GM23248 (cell line): ENCODE measurements around the gene SH3BP2. TPM values are rescaled to one million over a fixed set of nuclear protein-coding genes. Genes with fewer than 3 reads are reported as not detected.

Experiments
- DNase-seq: peaks from one replicate; pipeline ENCODE4 v3.0.0-alpha.2; 2015
- H2AFZ ChIP-seq: fragments of 200-600 bp; sonication (generic); 2 replicates; pipeline ENCODE4 v1.6.1; 2016; ENCODE audit warnings: antibody characterized with exemption
- H3F3A ChIP-seq: fragments of 200-600 bp; sonication (generic); 2 replicates; pipeline ENCODE4 v1.6.1; 2016; ENCODE audit warnings: mild to moderate bottlenecking, antibody characterized with exemption, mixed run types; ENCODE audit not compliant: insufficient read depth
- H3K27ac ChIP-seq: fragments of 200-600 bp; sonication (generic); 2 replicates; pipeline ENCODE4 v1.5.1; 2016; ENCODE audit warnings: mild to moderate bottlenecking
- H3K27me3 ChIP-seq: fragments of 200-600 bp; sonication (generic); replicated peaks from 2 replicates; pipeline ENCODE4 v1.6.1; 2016; ENCODE audit warnings: mild to moderate bottlenecking; ENCODE audit not compliant: insufficient read depth
- H3K36me3 ChIP-seq: fragments of 200-600 bp; sonication (generic); 2 replicates; pipeline ENCODE4 v1.6.1; 2016; ENCODE audit warnings: low read depth, mild to moderate bottlenecking
- H3K4me1 ChIP-seq: fragments of 200-600 bp; sonication (generic); 2 replicates; pipeline ENCODE4 v1.6.1; 2016; ENCODE audit warnings: mild to moderate bottlenecking; ENCODE audit not compliant: insufficient read depth
- H3K4me2 ChIP-seq: fragments of 200-600 bp; sonication (generic); one replicate; pipeline ENCODE4 v1.6.1; 2016; ENCODE audit warnings: mild to moderate bottlenecking; ENCODE audit not compliant: unreplicated experiment
- H3K4me3 ChIP-seq: fragments of 200-600 bp; sonication (generic); 2 replicates; pipeline ENCODE4 v1.5.1; 2016; ENCODE audit warnings: mild to moderate bottlenecking
- H3K79me2 ChIP-seq: fragments of 200-600 bp; sonication (generic); 2 replicates; pipeline ENCODE4 v1.6.1; 2016; ENCODE audit warnings: mild to moderate bottlenecking; ENCODE audit not compliant: insufficient read depth
- H3K9ac ChIP-seq: fragments of 200-600 bp; sonication (generic); 2 replicates; pipeline ENCODE4 v1.6.1; 2016; ENCODE audit warnings: mild to moderate bottlenecking
- H3K9me2 ChIP-seq: fragments of 200-600 bp; sonication (generic); 2 replicates; pipeline ENCODE4 v1.6.1; 2016; ENCODE audit warnings: mixed run types, mild to moderate bottlenecking, moderate library complexity; ENCODE audit not compliant: insufficient read depth
- H3K9me3 ChIP-seq: fragments of 200-600 bp; sonication (generic); one replicate; pipeline ENCODE4 v1.6.1; 2017; ENCODE audit warnings: low read depth
- H4K20me1 ChIP-seq: fragments of 200-600 bp; sonication (generic); 2 replicates; pipeline ENCODE4 v1.6.0; 2016; ENCODE audit not compliant: insufficient read depth
- EZH2 ChIP-seq: fragments of 200-600 bp; sonication (generic); IDR thresholded peaks from 2 replicates; pipeline ENCODE4 v1.6.1; 2018; ENCODE audit warnings: antibody characterized with exemption, mild to moderate bottlenecking; ENCODE audit not compliant: insufficient read depth, poor library complexity, severe bottlenecking
- EZH2phosphoT487 ChIP-seq: fragments of 200-600 bp; sonication (generic); IDR thresholded peaks from 2 replicates; pipeline ENCODE4 v1.6.1; 2018; ENCODE audit warnings: antibody characterized with exemption, moderate library complexity, mild to moderate bottlenecking, low read depth; ENCODE audit not compliant: insufficient read depth
- WGBS, 2 experiments: methylation state at CpG; one replicate each; pipeline ENCODE4 v1.1.6; 2015 to 2017; ENCODE audit warnings: low lambda C conversion rate in 2 of 2, low coverage in 1 of 2; ENCODE audit errors: missing lambda C conversion rate in 2 of 2; 5-methylcytosine and 5-hydroxymethylcytosine counted together
- in situ Hi-C: fragments of 300-500 bp; cut with MboI; formaldehyde crosslinking; loops from 2 replicates; pipeline ENCODE4 v1.15.0; 2020
- polyA plus RNA-seq: library from polyadenylated mRNA; unstranded; fragments of >200 nt; fragmentation: Nextera tagmentation; extraction: Ambion mirVana; gene quantifications from 2 replicates; pipeline ENCODE4 v1.2.1, GENCODE V29; 2016
- total RNA-seq: library from RNA; depleted of rRNA; stranded (reverse); fragments of >200 nt; shearing (Covaris generic); gene quantifications from 2 replicates; pipeline ENCODE4 v1.2.3, GENCODE V29; 2014

Gene SH3BP2
- total and polyA plus RNA-seq, 2 experiments from 2014 or later, result 20.9 to 31.2 TPM

- Histone ChIP-seq H3K79me2 (no peaks in the 10 kb centered on the region), H3K9ac (no peak overlapping the region), H3K4me1 (no peaks in the 10 kb centered on the region), H3K27me3 (no peaks in the 10 kb centered on the region), H3K27ac (no peak overlapping the region), H3F3A (no peaks in the 10 kb centered on the region), H3K9me2 (no peaks in the 10 kb centered on the region), H3K4me2 (no peak overlapping the region), H3K36me3 (no peaks in the 10 kb centered on the region; the same call in 1 of the 2 replicates), H2AFZ (no peak overlapping the region), H3K9me3 (no peaks in the 10 kb centered on the region), H3K4me3 (no peak overlapping the region), H4K20me1 (no peaks in the 10 kb centered on the region)
- in situ Hi-C loops, result no loop called here
- DNase-seq, result no peak
- TF ChIP-seq EZH2 (no peak), EZH2phosphoT487 (no peak)
- WGBS, 2 experiments, result 93 to 94% methylated on average over 31 to 36 of the region's 36 CpGs
Observed at GRCh38 chr4:2831611-2832308, 38.9 kb downstream of the SH3BP2 start.

- Histone ChIP-seq H3K36me3 (no peaks in the 10 kb centered on the region; the same call in 1 of the 2 replicates), H3K9me3 (no peaks in the 10 kb centered on the region)
Observed at GRCh38 chr4:2832309-2832980, 39.6 kb downstream of the SH3BP2 start.

DNA sequence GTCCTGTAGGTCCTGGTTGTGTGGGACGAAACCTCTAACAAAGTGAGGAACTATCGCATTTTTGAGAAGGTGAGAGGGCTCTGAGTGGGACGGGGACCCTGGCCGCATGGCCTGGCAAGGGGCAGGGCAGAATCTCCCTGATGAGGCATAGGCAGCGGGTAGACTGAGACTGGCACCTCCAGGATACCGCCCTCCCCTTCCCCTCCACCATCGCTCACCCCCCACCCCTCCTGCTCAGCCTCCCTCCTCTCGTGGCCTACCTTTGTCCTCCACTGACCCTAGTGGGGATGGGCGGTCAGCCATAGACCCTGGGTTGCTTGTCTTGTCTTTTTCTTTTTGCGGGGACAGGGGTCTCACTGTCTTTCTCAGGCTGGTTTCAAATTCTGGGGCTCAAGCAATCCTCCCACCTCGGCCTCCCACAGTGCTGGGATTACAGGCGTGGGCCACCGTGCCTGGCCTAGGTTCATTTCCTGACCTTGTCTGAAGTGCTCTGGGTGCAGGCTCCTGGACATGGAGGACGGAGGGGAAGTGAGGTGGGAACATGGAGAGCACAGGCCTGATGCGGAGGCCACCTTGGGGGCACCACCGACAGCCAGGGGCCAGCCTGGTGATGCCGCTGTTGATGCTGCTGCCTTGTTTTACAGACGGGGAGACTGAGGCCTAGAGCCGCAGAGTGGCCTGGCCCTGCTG lies 40.2 kb downstream of the SH3BP2 start:
- 97% methylated on average over 16 to 19 of the region's 19 CpGs for WGBS, 2 experiments
- no peak for DNase-seq
- H2AFZ ChIP-seq, result no peak overlapping the region

More at GRCh38 chr4:2832309-2832980, 39.6 kb downstream of the SH3BP2 start:
- H3K4me1 ChIP-seq, result peaks cover 3% of the 10 kb centered on the region; the same call in 1 of the 2 replicates
- no peak overlapping the region for H2AFZ ChIP-seq
- 0 out of 2 replicates have a peak, but pooled peaks cover 4% of the 10 kb centered on the region for H3F3A ChIP-seq
- no peak overlapping the region for H3K27ac ChIP-seq
- 88 to 92% methylated on average over 19 to 20 of the region's 20 CpGs for WGBS, 2 experiments
- H3K27me3 ChIP-seq, result no peaks in the 10 kb centered on the region
- no peak for DNase-seq
- H3K4me3 ChIP-seq, result no peak overlapping the region
- H3K9me2 ChIP-seq, result no peaks in the 10 kb centered on the region
- in situ Hi-C loops, result no loop called here
- H3K79me2 ChIP-seq, result no peaks in the 10 kb centered on the region
- H4K20me1 ChIP-seq, result no peaks in the 10 kb centered on the region
- TF ChIP-seq EZH2 (no peak), EZH2phosphoT487 (no peak)
- H3K9ac ChIP-seq, result no peak overlapping the region
- no peak overlapping the region for H3K4me2 ChIP-seq

DNA sequence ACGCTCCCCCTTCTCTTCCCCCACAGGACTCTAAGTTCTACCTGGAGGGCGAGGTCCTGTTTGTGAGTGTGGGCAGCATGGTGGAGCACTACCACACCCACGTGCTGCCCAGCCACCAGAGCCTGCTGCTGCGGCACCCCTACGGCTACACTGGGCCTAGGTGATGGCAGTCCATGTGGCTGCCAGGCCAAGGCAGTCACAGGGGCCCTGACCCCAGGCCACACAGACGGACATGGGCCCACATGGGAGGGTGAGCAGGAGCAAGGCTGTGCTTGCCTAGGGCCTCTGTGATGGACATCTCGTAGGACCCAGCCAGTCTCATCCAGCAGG lies 40.8 kb downstream of the SH3BP2 start:
- DNase-seq, result no peak
- Histone ChIP-seq H4K20me1 (no peaks in the 10 kb centered on the region), H3K36me3 (no peaks in the 10 kb centered on the region; the same call in 1 of the 2 replicates), H3K27ac (no peak overlapping the region), H3K9me3 (no peaks in the 10 kb centered on the region), H3K27me3 (no peaks in the 10 kb centered on the region), H3K9me2 (no peaks in the 10 kb centered on the region), H2AFZ (no peak overlapping the region), H3K9ac (no peak overlapping the region), H3F3A (0 out of 2 replicates have a peak, but pooled peaks cover 4% of the 10 kb centered on the region), H3K4me2 (no peak overlapping the region), H3K79me2 (no peaks in the 10 kb centered on the region), H3K4me1 (peaks cover 9% of the 10 kb centered on the region), H3K4me3 (no peak overlapping the region)
- in situ Hi-C loops, result no loop called here
- 91 to 93% methylated on average over 7 of the region's 7 CpGs for WGBS, 2 experiments
- TF ChIP-seq EZH2phosphoT487 (no peak), EZH2 (no peak)

More for the DNA sequence above, 40.2 kb downstream of the SH3BP2 start:
- Histone ChIP-seq H3K9me2 (no peaks in the 10 kb centered on the region), H3K79me2 (no peaks in the 10 kb centered on the region), H3F3A (0 out of 2 replicates have a peak, but pooled peaks cover 4% of the 10 kb centered on the region), H3K36me3 (no peaks in the 10 kb centered on the region; the same call in 1 of the 2 replicates), H3K27ac (no peak overlapping the region), H3K9me3 (no peaks in the 10 kb centered on the region), H3K9ac (no peak overlapping the region), H3K4me2 (no peak overlapping the region), H3K27me3 (no peaks in the 10 kb centered on the region), H3K4me3 (no peak overlapping the region), H3K4me1 (peaks cover 9% of the 10 kb centered on the region), H4K20me1 (no peaks in the 10 kb centered on the region)
- in situ Hi-C loops, result no loop called here
- no peak for TF ChIP-seq EZH2
- TF ChIP-seq EZH2phosphoT487, result no peak
